ENCODE data around the gene SIRT7. TPM values are rescaled to one million over a fixed set of nuclear protein-coding genes. Genes with fewer than 3 reads are reported as not detected.

Gene SIRT7
- total RNA-seq, 1 donor from 2014 or later = 62.7 TPM

DNA sequence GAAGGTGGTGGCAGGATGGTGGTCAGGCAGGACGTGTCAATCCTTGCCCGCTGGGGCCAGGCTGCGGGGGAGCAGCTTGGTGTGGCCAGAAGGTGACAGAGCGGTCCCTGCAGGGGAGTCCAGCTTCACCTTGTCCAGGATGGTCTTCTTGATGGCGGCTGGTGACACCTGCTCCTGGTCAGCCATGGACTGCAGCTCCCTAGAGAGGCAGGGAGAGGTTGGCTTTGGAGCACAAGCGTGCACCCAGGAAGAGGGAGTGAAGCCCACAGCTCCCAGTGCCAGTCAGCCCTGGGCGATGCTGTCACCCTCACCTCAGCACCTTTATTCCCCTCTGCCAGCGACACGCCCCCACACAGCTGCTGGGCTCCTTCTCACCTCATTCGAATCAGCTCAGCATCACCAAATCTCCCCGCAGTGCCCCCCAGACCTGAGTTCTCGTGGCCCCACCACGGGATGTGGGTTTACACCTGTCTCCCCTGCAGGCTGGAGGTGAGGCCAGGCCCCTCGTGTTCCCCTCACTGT is 15.3 kb upstream of the SIRT7 start:
- intact Hi-C loops (cut with micrococcal nuclease) = no loop called here

DNA sequence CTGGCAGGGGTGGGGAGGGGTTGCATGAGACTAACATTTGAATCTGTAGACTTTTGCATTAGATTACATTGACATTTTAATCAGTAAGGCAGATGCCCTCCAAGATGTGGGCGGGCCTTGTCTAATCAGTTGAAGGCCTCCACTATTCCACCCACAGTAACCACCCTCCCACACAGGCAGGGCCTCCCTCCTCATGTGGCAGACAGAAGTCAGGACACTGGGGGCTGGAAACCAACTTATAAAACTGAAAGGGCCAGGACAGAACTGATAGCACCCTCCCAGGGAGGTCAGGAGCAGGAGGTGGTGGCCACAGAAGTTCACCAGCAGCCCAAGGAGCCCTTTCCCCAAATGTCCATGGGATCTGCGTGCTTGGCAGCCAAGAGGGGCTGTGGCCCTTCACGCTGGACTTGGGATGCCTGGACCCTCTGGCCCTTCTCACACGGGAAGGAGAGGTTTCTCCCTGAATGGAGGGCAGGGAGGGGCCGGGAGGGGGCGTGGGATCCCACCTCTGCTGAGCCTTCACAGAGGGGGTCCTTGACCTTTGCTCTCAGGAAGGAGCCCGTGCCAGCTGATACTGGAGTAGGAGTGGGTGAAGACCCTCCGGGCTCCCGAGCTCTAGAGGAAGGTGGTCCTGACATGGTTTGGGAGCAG is 14.5 kb upstream of the SIRT7 start:
- intact Hi-C loops (cut with micrococcal nuclease) = no loop called here

DNA sequence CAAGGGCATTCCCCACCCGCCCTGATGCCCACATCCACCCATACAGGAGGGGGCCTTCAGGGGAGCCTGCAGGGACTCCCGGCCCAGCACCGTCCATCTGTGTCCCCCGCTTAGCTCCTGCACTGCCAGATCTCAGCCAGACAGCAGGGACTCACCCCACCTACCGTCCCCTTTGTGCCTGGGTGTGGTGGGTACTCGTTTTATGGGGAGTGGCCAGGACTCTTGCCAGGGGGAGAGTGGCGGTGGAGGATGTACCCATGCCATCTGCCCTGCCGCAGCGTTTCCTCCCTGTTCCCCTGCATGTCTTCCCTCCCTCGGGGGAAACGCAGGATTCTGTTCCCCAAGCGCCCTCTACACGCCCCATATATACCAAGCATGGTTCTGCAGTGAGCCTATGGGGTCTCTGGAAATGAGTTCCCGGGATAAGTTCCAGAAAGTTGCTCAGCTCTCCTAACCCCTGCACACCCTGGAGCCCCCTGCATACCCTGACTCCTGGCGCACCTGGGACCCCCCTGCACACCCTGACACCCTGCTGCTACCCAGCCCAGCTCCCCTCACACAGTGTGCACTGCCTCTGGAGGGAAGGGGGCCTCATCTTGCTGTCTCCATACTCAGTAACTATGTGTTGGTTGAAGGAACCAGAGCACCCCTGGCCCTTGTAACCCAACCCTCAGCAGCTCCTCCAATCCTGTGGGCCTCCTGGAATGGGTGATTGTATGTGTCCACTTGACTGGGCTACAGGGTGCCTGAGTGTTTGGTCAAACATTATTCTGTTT is 13.8 kb upstream of the SIRT7 start:
- intact Hi-C loops (cut with micrococcal nuclease) = no loop called here

DNA sequence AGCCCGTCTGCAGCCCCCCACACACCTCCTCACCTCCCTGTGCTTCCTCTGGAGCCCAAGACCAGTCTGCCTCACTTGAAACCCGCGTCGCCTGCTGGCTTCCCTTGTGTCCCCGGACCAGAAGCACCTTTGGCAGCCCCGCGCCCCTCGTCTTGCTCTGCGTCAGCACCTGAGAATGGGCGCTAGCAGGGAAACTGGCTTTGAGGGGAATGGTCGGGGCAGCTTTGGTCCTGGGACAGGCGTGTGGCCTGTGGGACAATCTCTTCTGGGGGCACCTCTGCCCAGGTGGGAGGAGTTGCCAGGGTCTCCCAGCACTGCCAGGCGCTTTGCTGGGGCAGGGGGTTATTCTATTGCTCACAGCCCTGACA is 13.2 kb upstream of the SIRT7 start:
- intact Hi-C loops (cut with micrococcal nuclease) = no loop called here

DNA sequence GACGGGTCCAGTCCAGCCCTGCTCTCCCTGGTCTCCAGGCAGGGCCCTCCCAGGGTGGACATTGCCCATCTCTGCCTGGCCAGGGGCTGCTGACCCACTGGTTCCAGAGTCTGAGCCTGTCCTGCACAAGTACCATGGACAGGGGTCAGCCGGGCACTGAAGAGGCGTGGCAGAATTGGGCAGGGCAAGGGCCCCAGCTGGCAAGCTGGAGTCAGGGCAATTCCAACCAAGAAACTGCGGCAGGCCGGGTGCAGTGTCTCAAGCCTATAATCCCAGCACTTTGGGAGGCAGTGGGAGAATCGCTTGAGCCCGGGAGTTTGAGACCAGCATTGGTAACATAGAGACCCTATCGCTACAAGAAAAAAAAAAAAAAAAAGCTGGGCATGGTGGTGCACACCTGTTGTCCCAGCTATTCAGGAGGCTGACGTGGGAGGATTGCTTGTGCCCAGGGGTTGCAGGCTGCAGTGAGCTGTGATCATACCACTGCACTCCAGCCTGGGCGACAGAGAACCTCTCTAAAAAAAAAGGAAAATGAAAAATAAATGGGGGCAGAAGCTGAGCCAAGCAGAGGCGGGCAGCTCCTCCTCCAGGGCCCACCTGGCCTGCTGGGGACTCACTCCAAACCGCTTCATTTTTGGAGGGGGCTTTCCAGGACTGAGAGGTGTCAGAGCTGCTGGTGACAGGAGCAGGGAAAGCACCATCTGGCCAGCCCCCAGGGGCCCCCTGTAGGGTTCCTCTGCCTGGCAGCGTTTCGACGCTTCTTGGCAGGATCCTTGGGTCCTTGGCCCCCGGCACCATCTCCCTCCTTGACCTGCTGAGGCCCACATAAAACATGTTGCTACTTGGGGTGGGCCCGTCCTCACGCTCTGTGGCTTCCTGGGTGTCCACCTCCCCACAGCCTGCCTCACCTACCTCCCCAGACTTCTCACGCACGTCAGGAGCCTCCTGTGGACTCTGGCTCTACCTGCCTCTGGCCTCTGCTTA is 12.5 kb upstream of the SIRT7 start:
- intact Hi-C loops (cut with micrococcal nuclease) = no loop called here

DNA sequence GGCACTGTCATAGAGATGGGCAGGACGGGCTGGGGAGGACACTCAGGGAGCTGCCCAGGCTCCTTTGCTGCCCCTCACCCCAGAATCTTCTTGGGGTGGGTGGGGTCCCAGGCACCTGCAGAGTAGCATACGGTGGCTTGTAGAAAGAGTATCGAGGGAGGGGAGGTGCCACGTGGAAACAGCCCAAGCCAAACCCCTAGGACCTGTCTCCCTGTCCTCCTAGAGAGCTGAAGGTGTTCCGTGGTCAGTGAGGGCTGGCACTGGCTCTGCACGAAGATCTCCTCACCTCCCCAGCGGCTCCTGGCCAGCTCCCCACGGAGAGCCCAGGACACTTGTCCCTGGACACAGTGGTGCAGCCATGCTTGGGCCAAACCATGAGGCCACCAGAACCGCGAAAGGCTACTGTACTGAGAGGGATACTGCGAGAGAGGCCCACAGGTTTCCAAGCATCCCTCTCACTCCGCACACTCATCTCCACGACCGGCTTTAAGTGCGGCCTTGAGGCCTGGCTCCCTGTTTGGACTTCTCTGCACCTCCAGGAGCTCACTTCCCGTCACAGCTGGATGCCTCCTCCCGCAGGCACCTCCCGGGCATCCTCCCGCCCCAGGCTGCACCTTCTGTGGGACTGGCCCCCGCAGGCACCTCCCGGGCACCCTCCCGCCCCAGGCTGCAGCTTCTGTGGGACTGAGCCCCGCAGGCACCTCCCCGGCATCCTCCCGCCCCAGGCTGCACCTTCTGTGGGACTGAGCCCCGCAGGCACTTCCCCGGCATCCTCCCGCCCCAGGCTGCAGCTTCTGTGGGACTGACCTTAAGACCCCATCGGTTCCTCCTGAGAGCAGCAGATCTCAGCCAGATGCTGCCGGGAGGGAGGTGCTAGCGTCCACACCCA is 11.5 kb upstream of the SIRT7 start:
- intact Hi-C loops (cut with micrococcal nuclease) = loop anchor here (2.0 kb wide), 1 partner anchor 97 kb away; the partner anchor contains the start of gene MCRIP1

DNA sequence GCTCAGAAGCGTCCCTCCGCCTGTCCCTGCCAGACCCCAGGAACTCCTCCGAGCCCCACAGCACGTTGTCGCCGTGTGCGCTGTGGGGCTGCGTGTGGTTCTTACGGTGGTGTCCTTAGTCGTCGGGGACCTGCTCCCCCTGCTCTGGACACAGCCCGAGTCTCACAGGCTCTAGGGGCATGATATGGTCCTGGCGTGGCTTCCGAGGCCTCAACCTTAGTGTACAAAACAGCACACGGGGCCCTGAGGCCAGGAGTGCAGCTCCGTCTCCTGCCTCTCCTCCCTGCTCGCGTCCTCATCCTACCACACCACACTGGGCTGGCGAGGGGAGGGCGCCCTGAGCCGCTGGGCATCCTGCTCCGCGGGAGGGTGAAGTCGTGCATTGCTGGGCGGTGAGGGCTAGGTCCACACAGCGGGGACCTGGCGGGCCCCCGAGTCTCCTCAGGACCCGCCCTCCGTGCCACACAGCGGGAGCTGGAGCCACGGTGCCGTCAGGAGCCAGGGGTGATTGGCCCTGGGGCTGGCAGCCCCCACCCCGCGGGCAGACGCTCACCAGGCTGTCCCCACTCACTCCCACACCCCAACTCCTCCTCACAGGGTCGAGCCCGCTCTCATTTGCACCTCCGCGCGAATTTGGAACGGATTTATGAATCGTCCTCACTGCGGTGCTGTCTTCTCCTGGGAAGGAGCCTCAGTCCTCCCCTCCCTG is 10.7 kb upstream of the SIRT7 start:
- intact Hi-C loops (cut with micrococcal nuclease) = loop anchor here (2.0 kb wide), 1 partner anchor 96 kb away; the partner anchor contains the start of gene MCRIP1

DNA sequence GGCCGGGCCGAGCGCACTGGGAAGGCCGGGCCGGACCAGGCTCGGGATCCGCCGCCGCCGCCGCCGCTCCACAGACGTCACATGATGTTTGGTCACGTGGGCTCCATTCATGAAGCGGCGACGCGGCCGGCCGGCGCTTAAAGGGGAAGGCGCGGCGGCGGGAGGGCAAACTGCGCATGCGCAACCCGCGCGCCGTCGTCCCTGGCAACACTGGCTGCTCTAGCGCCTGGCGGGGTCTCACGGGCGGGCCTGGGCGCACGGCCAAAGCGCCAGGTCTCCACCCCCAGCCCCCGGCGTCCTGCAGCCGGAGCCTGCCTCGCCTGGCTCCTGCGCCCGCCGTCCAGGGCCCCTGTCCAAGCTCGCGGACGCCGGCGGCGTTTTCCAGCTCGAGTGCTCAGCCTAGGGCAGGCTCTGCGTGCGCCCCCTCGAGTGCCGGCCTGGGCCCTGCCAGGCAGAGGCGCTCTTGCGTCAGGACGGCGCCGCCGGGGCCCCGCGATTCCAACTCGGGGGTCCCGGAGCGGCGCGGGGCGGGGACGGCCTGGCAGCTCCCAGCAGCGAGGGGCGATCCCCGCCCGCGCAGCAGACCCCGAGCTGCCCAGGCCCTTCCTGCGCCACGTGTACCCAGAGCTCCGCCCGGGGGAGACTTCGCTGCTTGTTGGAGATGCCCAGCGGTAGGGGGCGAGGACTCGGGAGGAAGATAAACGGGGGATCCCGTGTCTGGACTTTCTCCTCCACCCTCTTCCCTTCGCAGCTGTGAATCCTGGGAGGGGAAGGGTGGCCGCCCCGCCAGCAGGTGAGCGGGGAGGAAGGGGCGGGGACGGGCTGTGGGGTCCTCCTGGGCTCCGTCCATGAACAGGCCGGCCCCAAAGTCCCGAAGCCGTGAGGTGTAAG is 9.9 kb upstream of the SIRT7 start, which contains the start of gene MAFG:
Gene MAFG, minus strand, starts transcription at position 83 of the 891 bp plus-strand sequence. CDS start 4,550 bp downstream, outside the sequence.
- intact Hi-C loops (cut with micrococcal nuclease) = loop anchor here (1.0 to 2.0 kb wide), 7 partner anchors 9 to 95 kb away; partner anchors contain the start of genes ALYREF, ANAPC11, LRRC45 and MCRIP1

DNA sequence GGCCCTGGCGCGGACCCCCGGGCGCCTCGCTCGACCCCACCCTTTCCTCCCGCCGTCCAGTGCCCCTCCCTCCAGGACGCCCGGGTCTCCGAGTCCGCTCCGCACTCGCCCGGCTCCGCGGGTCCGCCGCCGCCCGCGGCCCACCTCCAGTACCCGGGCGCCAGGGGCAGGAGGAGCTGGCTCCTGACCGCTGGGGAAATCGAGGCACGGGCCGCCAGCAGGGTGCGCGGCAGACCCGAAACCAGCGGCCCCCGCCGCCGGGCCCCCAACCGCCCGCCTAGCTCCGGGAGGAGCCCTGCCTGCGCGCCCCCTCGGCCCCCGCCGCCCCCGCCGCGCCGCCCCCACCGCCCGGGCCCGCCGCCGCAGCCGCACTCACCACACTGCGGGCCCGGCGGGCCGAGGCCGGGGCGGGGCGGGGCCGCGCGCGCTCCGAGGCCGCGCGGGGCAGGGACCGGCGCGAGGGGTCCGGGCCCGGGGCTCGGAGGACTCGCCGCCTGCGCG is 9.2 kb upstream of the SIRT7 start:
- intact Hi-C loops (cut with micrococcal nuclease) = loop anchor here (1.0 to 2.0 kb wide), 6 partner anchors 9 to 96 kb away; partner anchors contain the start of genes ALYREF, ANAPC11, LRRC45 and P4HB

DNA sequence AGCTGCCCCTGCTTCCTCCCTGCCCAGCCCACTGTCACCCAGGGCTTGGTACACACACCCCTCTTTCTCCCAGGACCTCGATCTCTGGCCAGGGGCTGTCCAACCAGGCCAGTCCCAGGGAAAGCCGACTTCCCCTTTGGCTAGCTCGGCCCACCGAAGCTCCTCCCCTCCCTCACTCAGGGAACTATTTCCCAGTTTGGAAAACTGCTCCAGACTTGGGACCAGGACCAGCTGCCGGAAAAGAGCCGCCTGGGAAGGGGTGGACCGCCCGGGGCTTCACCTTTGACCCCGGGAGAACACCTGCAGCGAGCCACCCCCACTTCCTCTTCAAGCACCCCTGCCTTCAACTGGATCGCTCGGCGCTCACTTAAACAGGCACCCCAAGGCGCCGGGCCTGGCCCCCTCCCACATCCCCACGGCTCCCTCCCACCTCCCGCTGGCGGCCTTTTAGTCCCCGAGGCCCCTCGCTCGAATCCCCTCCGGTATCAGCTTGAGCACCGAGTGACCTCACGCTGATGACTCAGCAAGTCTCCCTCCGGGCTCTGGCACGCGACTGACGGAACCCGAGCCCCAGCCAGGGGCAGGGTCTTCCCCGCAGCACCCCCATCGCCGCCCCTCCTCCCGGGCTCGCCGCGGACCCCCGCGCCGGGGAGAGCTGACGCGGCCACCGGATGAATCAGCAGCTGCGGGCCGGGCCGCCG is 8.6 kb upstream of the SIRT7 start:
- intact Hi-C loops (cut with micrococcal nuclease) = loop anchor here (1.0 to 2.0 kb wide), 6 partner anchors 8 to 97 kb away; partner anchors contain the start of genes ALYREF, ANAPC11, LRRC45 and P4HB

DNA sequence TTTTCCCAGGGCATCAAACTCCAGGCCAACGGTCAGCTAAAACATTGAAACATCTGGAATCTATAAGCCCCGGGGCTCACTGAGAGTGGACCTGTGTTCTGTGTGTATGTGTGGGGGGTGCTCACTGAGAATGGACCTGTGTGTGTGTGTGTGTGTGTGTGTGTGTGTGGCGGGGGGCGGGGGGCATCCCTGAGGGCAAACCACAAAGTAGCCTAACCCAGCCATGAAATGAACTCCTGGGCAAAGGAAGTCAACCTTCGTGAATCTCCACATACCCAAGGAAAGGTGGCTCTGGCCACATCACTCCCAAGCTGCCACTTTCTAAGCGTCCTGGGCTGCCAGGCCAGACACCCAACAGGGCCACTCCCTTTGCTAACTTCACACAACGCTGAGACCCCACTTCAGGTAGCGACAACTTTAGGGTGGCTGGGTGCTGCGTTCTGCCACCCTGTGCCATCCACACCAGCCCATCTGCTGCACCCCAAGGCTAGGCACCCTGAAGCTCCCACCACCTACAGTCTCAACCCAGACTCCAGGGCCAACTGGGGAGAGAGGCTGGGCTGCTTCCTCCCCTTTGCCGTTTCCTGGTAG is 8.0 kb upstream of the SIRT7 start:
- intact Hi-C loops (cut with micrococcal nuclease) = loop anchor here (2.0 kb wide), 2 partner anchors 15 to 65 kb away; partner anchors contain the start of genes P4HB and PCYT2

DNA sequence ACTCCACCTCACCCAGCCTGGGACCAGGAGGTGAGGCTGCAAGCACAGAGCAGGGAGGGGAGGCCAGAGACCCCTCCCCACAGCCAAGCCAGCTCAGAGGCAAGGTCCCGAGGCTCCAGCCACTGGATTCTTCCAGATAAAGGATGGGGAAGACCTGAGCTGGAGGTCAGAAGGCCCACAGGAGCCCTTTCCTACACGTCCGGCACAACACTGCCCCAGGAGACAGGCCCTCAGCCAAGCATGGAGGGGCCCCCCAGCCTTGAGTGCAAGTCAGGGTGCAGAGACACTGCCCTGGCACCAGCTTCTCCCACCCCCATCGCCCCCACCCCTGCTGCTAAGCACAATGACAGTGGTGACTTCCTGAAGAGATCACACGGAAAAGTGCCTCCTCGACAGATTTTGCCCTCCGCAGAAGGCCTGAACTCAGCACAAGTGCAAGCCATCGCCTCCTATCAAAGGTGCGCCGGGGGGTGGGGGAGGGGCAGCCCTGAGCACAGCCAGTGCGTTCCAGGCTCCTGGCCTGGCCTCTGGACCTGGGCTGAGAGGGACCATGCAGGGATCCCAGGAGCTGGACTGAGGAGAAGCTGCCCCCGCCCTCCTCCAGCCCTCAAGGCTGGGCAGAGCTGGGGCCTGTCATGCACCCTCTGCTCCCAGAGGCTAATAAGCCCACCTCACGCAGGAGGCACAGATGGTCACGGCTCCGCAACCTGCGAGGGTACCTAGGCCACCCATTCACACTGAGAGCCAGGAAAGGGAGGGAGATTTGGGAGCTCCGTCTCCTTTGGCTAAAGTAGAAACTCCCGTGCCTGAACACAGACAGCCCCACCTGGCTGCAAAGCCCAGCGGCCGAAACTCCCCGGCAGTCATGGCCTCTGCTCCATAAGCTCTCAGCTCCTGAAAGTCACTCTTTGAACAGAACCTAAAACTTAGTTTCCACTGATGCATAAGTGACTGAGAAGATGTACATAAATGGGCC is 6.9 kb upstream of the SIRT7 start:
- intact Hi-C loops (cut with micrococcal nuclease) = no loop called here

DNA sequence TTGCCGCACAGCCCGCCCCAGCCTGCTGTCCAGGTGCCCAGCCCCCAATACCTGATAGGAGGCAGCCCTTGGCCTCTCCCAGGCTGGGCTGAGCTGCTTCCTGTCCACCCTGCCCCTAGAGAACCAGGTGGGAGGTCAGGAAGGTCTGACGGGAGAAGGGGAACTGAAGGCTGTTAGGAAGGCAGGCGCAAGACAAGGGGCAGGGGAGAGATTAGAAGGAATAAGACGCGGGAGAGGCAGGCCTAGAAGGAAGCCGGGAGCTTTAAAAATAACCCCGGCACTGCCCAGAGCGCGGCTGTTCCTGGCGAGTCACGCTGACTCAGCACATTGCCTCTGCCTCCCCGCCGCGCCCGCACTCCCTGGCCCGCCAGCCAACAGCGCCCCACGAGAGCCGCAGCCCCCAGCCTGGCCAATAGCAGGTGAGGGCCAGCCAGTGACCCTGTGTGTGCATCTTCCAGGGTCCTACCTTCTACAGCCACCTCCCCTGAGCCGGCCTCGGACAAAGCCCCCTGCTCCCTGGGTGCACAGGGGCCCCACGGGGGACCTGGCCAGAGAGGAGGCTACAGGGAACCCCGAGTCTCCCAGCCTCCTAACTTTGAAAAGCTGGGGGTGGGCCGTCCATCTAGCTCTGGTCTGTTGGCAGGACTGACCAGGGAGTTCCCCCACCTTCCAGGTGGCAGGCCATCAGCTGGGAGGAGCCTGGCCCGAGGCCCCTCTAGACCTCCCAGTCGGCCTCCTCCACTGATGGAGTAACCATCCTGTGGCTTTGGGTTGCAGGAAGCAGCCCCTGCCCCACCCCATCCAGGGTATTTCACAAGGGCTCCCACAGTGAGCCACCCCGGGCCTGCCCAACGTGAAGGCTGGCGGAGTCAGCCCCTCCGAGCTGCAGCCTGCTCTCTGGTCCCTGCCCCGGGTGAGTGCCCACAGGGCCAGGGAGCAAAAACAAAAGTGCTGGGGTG is 5.6 kb upstream of the SIRT7 start:
- intact Hi-C loops (cut with micrococcal nuclease) = no loop called here

DNA sequence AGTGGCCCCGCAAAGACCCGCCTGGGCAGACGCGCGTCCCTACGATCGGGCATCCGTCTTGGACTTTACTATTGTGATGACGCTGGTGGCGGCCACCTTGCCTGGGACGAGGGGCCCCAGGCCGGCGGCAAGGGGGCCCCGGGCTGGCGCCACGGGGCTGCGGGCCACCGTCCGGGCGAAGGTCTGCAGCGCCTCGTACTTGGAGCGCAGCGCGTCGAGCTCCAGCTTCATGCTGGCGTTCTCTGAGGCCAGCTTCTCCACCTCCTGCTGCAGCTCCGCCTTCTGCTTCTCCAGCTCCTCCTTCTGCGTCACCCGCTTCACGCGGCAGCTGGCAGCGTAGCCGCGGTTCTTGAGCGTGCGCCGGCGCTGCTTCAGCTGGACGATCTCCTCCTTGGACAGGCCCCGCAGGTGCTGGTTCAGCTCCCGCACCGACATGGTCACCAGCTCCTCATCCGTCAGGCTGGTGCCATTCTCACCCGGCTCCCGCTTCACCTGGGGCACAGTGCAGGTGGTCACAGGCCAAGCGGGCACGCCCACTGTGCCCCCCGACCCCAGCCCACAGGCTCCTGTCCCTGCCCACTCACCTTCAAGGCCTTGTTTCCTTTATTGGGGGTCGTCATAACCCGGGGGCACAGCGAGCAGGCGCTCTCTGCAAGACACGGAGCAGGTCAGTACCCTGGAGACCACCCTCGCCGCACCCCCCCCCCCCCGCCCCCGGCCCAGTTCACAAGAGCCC is 4.8 kb upstream of the SIRT7 start:
- intact Hi-C loops (cut with micrococcal nuclease) = no loop called here

Data from T-helper 1 cell treated with Interleukin-12 subunit alpha and Interleukin-12 subunit beta and Interleukin-4 antibody, amounts not matched to agents 30 ng/mL and 1 ng/mL, for 36 hours (primary cell).